Measurements from ENCODE around the gene HCLS1. TPM values are rescaled to one million over a fixed set of nuclear protein-coding genes. Genes with fewer than 3 reads are reported as not detected.

The HCLS1 gene
- polyA plus RNA-seq, 1 of the 3 experiments (the other 2 are of a cell fraction) = 0.23 TPM

DNA sequence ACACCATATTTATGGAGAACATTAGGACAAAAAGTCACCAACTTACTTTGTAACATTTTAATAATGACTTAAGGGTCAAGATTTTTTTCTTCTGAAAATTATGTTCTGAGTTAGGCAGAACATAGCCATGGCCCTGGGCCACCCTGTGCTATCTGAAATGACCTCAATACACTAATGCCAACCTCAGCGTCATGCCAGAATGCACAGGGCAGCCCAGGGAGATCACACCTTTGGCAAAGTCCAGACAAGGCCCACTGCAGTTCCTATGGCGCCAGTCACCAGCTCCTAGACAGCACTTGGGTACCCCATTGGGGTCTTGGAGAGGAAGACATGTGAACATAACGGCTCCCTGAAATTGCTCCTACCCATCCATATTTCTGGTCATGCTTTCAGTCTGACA lies 33.1 kb downstream of the HCLS1 start:
- Histone ChIP-seq H3F3A (replicated peaks; ENCODE audit: insufficient read depth) (no peaks in the 10 kb centered on the region), H2AFZ (ENCODE audit: low read depth) (no peak overlapping the region), H3K4me1 (ENCODE audit: control insufficient read depth in 1 of 2, insufficient read depth in 2 of 2, low read depth in 1 of 2, low read length in 1 of 2) (no peaks in the 10 kb centered on the region), H3K9me2 (no peaks in the 10 kb centered on the region), H3K36me3 (replicated peaks in 1 of 2; ENCODE audit: control insufficient read depth in 1 of 2, insufficient read depth in 2 of 2, low read length in 1 of 2) (no peaks in the 10 kb centered on the region), H3K9me3 (no peaks in the 10 kb centered on the region), H3K4me2 (no peak overlapping the region), H3K27me3 (ENCODE audit: insufficient read depth) (peaks cover 5% of the 10 kb centered on the region), H3K27ac (ENCODE audit: low read depth in 2 of 2, low read length in 1 of 2) (no peak overlapping the region), H3K4me3 (ENCODE audit: low read depth in 2 of 2, low read length in 1 of 2) (no peak overlapping the region), H4K20me1 (ENCODE audit: insufficient read depth) (no peaks in the 10 kb centered on the region), H3K9ac (no peak overlapping the region), H3K79me2 (ENCODE audit: insufficient read depth) (no peaks in the 10 kb centered on the region)
- ChIA-PET POLR2A (no interaction called here), CTCF (no interaction called here)
- DNase-seq = no peak
- 57% methylated on average over 1 of the region's 3 CpGs for WGBS (ENCODE audit: low lambda C conversion rate)
- no peak for TF ChIP-seq RXRA (IDR thresholded peaks at IDR 0.05; ENCODE audit: borderline replicate concordance, low read depth)
- TF ChIP-seq ZBTB33 (IDR thresholded peaks at IDR 0.05; ENCODE audit: borderline replicate concordance, low read depth) = no peak
- no peak for TF ChIP-seq REST (IDR thresholded peaks at IDR 0.05; ENCODE audit: low read depth, low read length)
- no peak for TF ChIP-seq FOXJ3 (CRISPR knock-in tag; IDR thresholded peaks at IDR 0.05)
- TF ChIP-seq FOSL2 (IDR thresholded peaks at IDR 0.05; ENCODE audit: borderline replicate concordance, low read depth) = no peak
- TF ChIP-seq ELF1 (IDR thresholded peaks at IDR 0.05) = no peak
- no peak for TF ChIP-seq MXI1 (IDR thresholded peaks at IDR 0.05; ENCODE audit: low read depth, low read length)
- no peak for TF ChIP-seq FOXM1 (IDR thresholded peaks at IDR 0.05; ENCODE audit: low read depth)
- no peak for TF ChIP-seq NRF1 (IDR thresholded peaks at IDR 0.05; ENCODE audit: low read depth, low read length)
- TF ChIP-seq, protein P1, sequence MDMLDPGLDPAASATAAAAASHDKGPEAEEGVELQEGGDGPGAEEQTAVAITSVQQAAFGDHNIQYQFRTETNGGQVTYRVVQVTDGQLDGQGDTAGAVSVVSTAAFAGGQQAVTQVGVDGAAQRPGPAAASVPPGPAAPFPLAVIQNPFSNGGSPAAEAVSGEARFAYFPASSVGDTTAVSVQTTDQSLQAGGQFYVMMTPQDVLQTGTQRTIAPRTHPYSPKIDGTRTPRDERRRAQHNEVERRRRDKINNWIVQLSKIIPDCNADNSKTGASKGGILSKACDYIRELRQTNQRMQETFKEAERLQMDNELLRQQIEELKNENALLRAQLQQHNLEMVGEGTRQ (IDR thresholded peaks at IDR 0.05; ENCODE audit: borderline replicate concordance, low read depth, low read length) = no peak
- TF ChIP-seq, protein P2, sequence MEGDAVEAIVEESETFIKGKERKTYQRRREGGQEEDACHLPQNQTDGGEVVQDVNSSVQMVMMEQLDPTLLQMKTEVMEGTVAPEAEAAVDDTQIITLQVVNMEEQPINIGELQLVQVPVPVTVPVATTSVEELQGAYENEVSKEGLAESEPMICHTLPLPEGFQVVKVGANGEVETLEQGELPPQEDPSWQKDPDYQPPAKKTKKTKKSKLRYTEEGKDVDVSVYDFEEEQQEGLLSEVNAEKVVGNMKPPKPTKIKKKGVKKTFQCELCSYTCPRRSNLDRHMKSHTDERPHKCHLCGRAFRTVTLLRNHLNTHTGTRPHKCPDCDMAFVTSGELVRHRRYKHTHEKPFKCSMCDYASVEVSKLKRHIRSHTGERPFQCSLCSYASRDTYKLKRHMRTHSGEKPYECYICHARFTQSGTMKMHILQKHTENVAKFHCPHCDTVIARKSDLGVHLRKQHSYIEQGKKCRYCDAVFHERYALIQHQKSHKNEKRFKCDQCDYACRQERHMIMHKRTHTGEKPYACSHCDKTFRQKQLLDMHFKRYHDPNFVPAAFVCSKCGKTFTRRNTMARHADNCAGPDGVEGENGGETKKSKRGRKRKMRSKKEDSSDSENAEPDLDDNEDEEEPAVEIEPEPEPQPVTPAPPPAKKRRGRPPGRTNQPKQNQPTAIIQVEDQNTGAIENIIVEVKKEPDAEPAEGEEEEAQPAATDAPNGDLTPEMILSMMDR (IDR thresholded peaks at IDR 0.05) = no peak
- no peak for TF ChIP-seq POLR2AphosphoS5 (IDR thresholded peaks at IDR 0.05; ENCODE audit: low read depth, low read length)
- TF ChIP-seq CHD2 (IDR thresholded peaks at IDR 0.05; ENCODE audit: low read length, partially characterized antibody) = no peak
- no peak for TF ChIP-seq MAX (IDR thresholded peaks at IDR 0.05; ENCODE audit: low read depth)
- TF ChIP-seq JUND (IDR thresholded peaks at IDR 0.05) = no peak
- no peak for TF ChIP-seq SIN3A (IDR thresholded peaks at IDR 0.05; ENCODE audit: borderline replicate concordance, low read depth, low read length)
- TF ChIP-seq EP300 (IDR thresholded peaks at IDR 0.05; ENCODE audit: borderline replicate concordance in 1 of 2, low read depth in 1 of 2, low read length in 1 of 2) = no peak
- no peak for TF ChIP-seq RAD21 (IDR thresholded peaks at IDR 0.05; ENCODE audit: low read length)
- TF ChIP-seq TEAD4 (IDR thresholded peaks at IDR 0.05; ENCODE audit: borderline replicate concordance, insufficient read depth) = no peak
- TF ChIP-seq NFIC (IDR thresholded peaks at IDR 0.05; ENCODE audit: borderline replicate concordance) = no peak
